ENCODE results near the gene ZFP14. TPM values are rescaled to one million over a fixed set of nuclear protein-coding genes. Genes with fewer than 3 reads are reported as not detected.

The ZFP14 gene
- total RNA-seq = 0.78 and 3.2 TPM in 2 replicates

GRCh38 chr19:36378625-36379509 lies at the start of gene ZFP14:
ZFP14 (minus strand) TSS chr19:36379201; CDS start chr19:36367892, 11,309 bp downstream.

GRCh38 chr19:36418287-36419001 lies 39.4 kb upstream of the ZFP14 start, which contains the start of gene ZFP82:
ZFP82 (minus strand) TSS chr19:36418644; CDS start chr19:36409789, 8,855 bp downstream.

Other genes starting within 250 kb of the ZFP14 start
- 155 and 343 TPM in 2 replicates for gene CAPNS1, start 239.1 kb downstream of the ZFP14 start, total RNA-seq
- 14.1 and 22.6 TPM in 2 replicates for gene COX7A1, start 226.8 kb downstream of the ZFP14 start, total RNA-seq
- gene ZNF565, start 164.5 kb downstream of the ZFP14 start, total RNA-seq = 1.4 and 3.1 TPM in 2 replicates
- 65.7 and 108 TPM in 2 replicates for gene ZNF146, start 164.1 kb downstream of the ZFP14 start, total RNA-seq
- gene ZFP82, start 39.4 kb upstream of the ZFP14 start, total RNA-seq = 4.4 and 6.8 TPM in 2 replicates
- 4.1 and 6.5 TPM in 2 replicates for gene ZNF566, start 110.4 kb upstream of the ZFP14 start, total RNA-seq
- 16.4 and 25.2 TPM in 2 replicates for gene ZNF260, start 149.1 kb upstream of the ZFP14 start, total RNA-seq
- 5.4 and 9.1 TPM in 2 replicates for gene ZNF529, start 194.1 kb upstream of the ZFP14 start, total RNA-seq
- 2.8 and 4.1 TPM in 2 replicates for gene ZNF382, start 226.1 kb upstream of the ZFP14 start, total RNA-seq